ENCODE results near the gene SHQ1.

- TF ChIP-seq RNF2 (IDR thresholded peaks at IDR 0.05) = no peak
- TF ChIP-seq ZBTB17 (CRISPR knock-in tag; IDR thresholded peaks at IDR 0.05) = no peak
- no peak for TF ChIP-seq CC2D1A (IDR thresholded peaks at IDR 0.05)
- TF ChIP-seq EGR1 (conservative IDR thresholded peaks at IDR 0.05) = no peak
- TF ChIP-seq CTCF (IDR thresholded peaks at IDR 0.05 in 2 of 3, conservative IDR thresholded peaks at IDR 0.05 in 1 of 3; ENCODE audit: insufficient read depth in 2 of 3, low read depth in 1 of 3, low read length in 3 of 3) = no peak
- no peak for TF ChIP-seq ATF2 (CRISPR knock-in tag; IDR thresholded peaks at IDR 0.05)
These were observed 91.3 kb downstream of the SHQ1 start for GRCh38 chr3:72756900-72757299.
